Spleen (tissue), 11 donors: ENCODE data around the gene WDR7. TPM values are rescaled to one million over a fixed set of nuclear protein-coding genes. Genes with fewer than 3 reads are reported as not detected.

Experiments
- DNase-seq: peaks from one replicate; pipeline ENCODE4 v3.0.0-alpha.2; 2020
- H3K27ac ChIP-seq, 8 donors: fragments of 200-600 bp; sonication (generic) in 7 of 8; 1 replicate in 4 of 8; 2 replicates in 4 of 8; pipeline versions ENCODE4 v1.5.0 to v1.8.0; 2016 to 2021; ENCODE audit warnings: inconsistent platforms in 4 of 8, mild to moderate bottlenecking in 4 of 8, moderate library complexity in 1 of 8
- H3K27me3 ChIP-seq, 7 donors: fragments of 200-600 bp; sonication (generic) in 6 of 7; replicated peaks in 1 of 7; 1 replicate in 4 of 7; 2 replicates in 3 of 7; pipeline versions ENCODE4 v1.5.0 to v1.8.0; 2016 to 2021; ENCODE audit warnings: inconsistent platforms in 3 of 7, mild to moderate bottlenecking in 1 of 7
- H3K36me3 ChIP-seq, 6 donors: fragments of 200-600 bp; sonication (generic) in 5 of 6; 1 replicate in 4 of 6; 2 replicates in 2 of 6; pipeline versions ENCODE4 v1.5.0 to v1.8.0; 2016 to 2021; ENCODE audit warnings: inconsistent platforms in 2 of 6
- H3K4me1 ChIP-seq, 6 donors: fragments of 200-600 bp; sonication (generic) in 5 of 6; 1 replicate in 3 of 6; 2 replicates in 3 of 6; pipeline versions ENCODE4 v1.5.0 to v1.8.0; 2016 to 2021; ENCODE audit warnings: inconsistent platforms in 3 of 6
- H3K4me3 ChIP-seq, 8 donors: fragments of 200-600 bp; sonication (generic) in 7 of 8; 1 replicate in 4 of 8; 2 replicates in 4 of 8; pipeline versions ENCODE4 v1.5.0 to v1.8.0; 2016 to 2021; ENCODE audit warnings: inconsistent platforms in 4 of 8, mild to moderate bottlenecking in 4 of 8, moderate library complexity in 2 of 8
- H3K9me3 ChIP-seq, 8 donors: fragments of 200-600 bp; sonication (generic) in 7 of 8; 1 replicate in 4 of 8; 2 replicates in 4 of 8; pipeline versions ENCODE4 v1.5.0 to v1.8.0; 2016 to 2021; ENCODE audit warnings: inconsistent platforms in 4 of 8
- POLR2A ChIP-seq, 3 donors: fragments of 450-650 bp; IDR thresholded peaks; one replicate each; pipeline ENCODE4 v1.5.1; 2017; ENCODE audit warnings: antibody characterized with exemption in 3 of 3, mild to moderate bottlenecking in 1 of 3
- POLR2AphosphoS5 ChIP-seq, 3 donors: sonication (generic); formaldehyde crosslinking; IDR thresholded peaks; one replicate each; pipeline ENCODE4 v1.5.1; 2017; ENCODE audit warnings: antibody characterized with exemption in 3 of 3
- WGBS, 5 donors: extraction: QIAGEN DNeasy Blood & Tissue Kit in 3 of 5; methylation state at CpG; one replicate each; pipeline versions ENCODE4 v1.1.5 to v1.1.7; 2013 to 2018; 5-methylcytosine and 5-hydroxymethylcytosine counted together
- intact Hi-C: fragments of 100-400 bp; cut with DNase I; formaldehyde crosslinking; loops from one replicate; pipeline ENCODE4 v1.15.0; 2023; ENCODE audit warnings: low total_unique reads
- polyA plus RNA-seq, 3 donors: library from polyadenylated mRNA; stranded (reverse); fragments of 200-250 nt; gene quantifications; one replicate each; pipeline ENCODE4 v1.2.1, GENCODE V29; 2013
- total RNA-seq, 7 donors: library from RNA; depleted of rRNA in 3 of 7; stranded (reverse); fragments of >200 nt in 3 of 7; fragmentation: NEBNext Ultra II Directional in 4 of 7; extraction: Animal tissue kit (Norgen Biotek cat#: 25700) in 4 of 7; gene quantifications; one replicate each; pipeline versions ENCODE4 v1.1.0 to v1.2.1, GENCODE V29; 2016 to 2021
- TF ChIP-seq, protein P1 (sequence below), 11 experiments: fragments of 200-600 bp in 7 of 11; fragments of 450-650 bp in 4 of 11; sonication (generic) in 4 of 11; IDR thresholded peaks in 8 of 11; conservative IDR thresholded peaks in 3 of 11; 1 replicate in 7 of 11; 2 replicates in 4 of 11; pipeline versions ENCODE4 v1.4.0 to v1.8.0; 2016 to 2021; ENCODE audit warnings: antibody characterized with exemption in 11 of 11, inconsistent platforms in 4 of 11, mild to moderate bottlenecking in 1 of 11
- donor health status: healthy with polysubstance abuse.
- donor health status: DM: no; HTN: no; CAD: no; lungs with moderate emphysema.
- donor health status: DM: no; HTN: no; CAD: no.
- donor health status: Bipolar disorder and iron deficiency.
- donor health status: healthy.
- donor health status: DM: no; HTN: no; CAD: no.
- donor health status: DM: yes; HTN: yes; CAD: no.

WDR7 gene
- total and polyA plus RNA-seq, 10 donors = 2.8 to 55.9 (median 42.8) TPM

DNA sequence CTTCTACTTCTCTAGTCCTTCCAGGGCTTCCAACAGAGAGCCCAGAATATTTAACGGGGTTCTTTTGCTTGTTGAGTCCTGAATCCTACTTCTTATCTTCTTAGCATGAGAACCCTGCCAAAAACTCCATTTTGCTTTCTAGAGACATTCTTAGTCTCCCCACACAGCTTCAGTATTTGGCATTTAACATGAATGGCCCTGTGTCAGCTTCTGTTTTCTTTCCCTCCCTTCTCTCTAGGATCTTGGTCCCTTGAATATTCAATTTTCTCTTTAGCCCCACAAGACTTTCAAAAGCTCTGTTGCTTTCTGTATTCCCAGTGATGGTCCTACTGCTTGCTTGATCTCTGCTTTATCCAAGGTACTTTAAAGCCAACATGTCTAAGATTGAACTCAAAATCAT is 89.5 kb downstream of the WDR7 start:
- TF ChIP-seq POLR2A (IDR thresholded peaks at IDR 0.05) = no peak
- TF ChIP-seq, protein P1, sequence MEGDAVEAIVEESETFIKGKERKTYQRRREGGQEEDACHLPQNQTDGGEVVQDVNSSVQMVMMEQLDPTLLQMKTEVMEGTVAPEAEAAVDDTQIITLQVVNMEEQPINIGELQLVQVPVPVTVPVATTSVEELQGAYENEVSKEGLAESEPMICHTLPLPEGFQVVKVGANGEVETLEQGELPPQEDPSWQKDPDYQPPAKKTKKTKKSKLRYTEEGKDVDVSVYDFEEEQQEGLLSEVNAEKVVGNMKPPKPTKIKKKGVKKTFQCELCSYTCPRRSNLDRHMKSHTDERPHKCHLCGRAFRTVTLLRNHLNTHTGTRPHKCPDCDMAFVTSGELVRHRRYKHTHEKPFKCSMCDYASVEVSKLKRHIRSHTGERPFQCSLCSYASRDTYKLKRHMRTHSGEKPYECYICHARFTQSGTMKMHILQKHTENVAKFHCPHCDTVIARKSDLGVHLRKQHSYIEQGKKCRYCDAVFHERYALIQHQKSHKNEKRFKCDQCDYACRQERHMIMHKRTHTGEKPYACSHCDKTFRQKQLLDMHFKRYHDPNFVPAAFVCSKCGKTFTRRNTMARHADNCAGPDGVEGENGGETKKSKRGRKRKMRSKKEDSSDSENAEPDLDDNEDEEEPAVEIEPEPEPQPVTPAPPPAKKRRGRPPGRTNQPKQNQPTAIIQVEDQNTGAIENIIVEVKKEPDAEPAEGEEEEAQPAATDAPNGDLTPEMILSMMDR (IDR thresholded peaks at IDR 0.05 in 8 of 11, conservative IDR thresholded peaks at IDR 0.05 in 3 of 11) = no peak
- TF ChIP-seq POLR2AphosphoS5 (IDR thresholded peaks at IDR 0.05) = no peak
- Histone ChIP-seq H3K27me3 (no peaks in the 10 kb centered on the region), H3K4me1 (no peaks in the 10 kb centered on the region), H3K36me3 (peaks cover 0 to 26% (median 0%) of the 10 kb centered on the region in 6 donors), H3K4me3 (no peak overlapping the region), H3K27ac (no peak overlapping the region), H3K9me3 (no peaks in the 10 kb centered on the region)
- no peak for DNase-seq
- WGBS, 5 donors = 84 to 96% (median 94%) methylated on average over 1 of the region's 1 CpG
- intact Hi-C loops = no loop called here

DNA sequence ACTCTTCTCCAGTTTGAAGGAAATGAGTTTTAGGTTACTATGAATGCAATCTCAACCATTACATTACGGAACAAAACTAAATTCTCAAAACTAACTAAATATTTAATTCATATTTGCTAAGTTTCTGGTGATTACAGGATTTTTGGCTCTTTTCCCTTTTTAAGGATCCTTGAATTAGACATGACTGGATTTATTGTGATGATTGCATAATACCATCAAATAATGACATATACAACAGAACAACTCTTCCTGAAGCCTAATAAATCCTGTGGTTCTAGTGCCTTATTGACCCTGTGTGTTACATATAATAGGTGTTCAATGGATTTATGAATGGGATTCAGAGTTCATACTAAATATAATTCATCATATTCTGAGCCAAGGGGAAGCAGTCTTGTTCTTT is 90.5 kb downstream of the WDR7 start:
- Histone ChIP-seq H3K4me1 (peaks cover 0 to 6% (median 0%) of the 10 kb centered on the region in 6 donors), H3K27me3 (no peaks in the 10 kb centered on the region), H3K27ac (no peak overlapping the region), H3K9me3 (no peaks in the 10 kb centered on the region), H3K4me3 (no peak overlapping the region), H3K36me3 (peaks cover 0 to 15% (median 0%) of the 10 kb centered on the region in 6 donors)
- WGBS, 5 donors = 95 to 100% (median 97%) methylated on average over 1 of the region's 1 CpG
- intact Hi-C loops = no loop called here
- TF ChIP-seq, protein P1 (IDR thresholded peaks at IDR 0.05 in 8 of 11, conservative IDR thresholded peaks at IDR 0.05 in 3 of 11) = no peak
- TF ChIP-seq POLR2A (IDR thresholded peaks at IDR 0.05) (no peak), POLR2AphosphoS5 (IDR thresholded peaks at IDR 0.05) (no peak)
- no peak for DNase-seq

DNA sequence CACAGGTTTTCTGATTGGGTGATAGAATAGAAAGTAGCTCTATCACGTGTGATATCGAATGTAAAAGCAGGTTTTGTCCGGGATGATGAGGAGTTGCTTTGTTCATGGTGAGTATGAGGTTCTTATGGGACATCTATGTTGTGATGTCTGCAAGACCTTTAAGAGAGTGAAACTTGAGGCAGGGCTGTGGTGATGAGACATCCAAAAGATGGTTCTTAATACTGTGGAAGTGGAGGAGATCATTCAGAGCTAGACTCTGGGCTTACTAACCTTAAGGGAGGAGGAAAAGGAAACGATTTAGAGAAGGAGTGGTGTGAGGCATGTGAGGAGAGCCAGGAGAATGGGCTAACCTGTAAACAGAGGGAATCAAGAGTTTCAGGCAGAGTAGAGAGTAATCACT is 92.0 kb downstream of the WDR7 start:
- no peak for TF ChIP-seq POLR2A (IDR thresholded peaks at IDR 0.05)
- no peak for TF ChIP-seq POLR2AphosphoS5 (IDR thresholded peaks at IDR 0.05)
- TF ChIP-seq, protein P1 (IDR thresholded peaks at IDR 0.05 in 8 of 11, conservative IDR thresholded peaks at IDR 0.05 in 3 of 11) = no peak
- H3K4me1 ChIP-seq = peaks cover 0 to 18% (median 0%) of the 10 kb centered on the region in 6 donors
- H3K4me3 ChIP-seq = no peak overlapping the region
- no peaks in the 10 kb centered on the region for H3K27me3 ChIP-seq
- peaks cover 0 to 11% (median 0%) of the 10 kb centered on the region in 6 donors for H3K36me3 ChIP-seq
- 90 to 96% (median 91%) methylated on average over 4 of the region's 4 CpGs for WGBS, 5 donors
- intact Hi-C loops = no loop called here
- no peaks in the 10 kb centered on the region for H3K9me3 ChIP-seq
- no peak overlapping the region for H3K27ac ChIP-seq
- DNase-seq = no peak

DNA sequence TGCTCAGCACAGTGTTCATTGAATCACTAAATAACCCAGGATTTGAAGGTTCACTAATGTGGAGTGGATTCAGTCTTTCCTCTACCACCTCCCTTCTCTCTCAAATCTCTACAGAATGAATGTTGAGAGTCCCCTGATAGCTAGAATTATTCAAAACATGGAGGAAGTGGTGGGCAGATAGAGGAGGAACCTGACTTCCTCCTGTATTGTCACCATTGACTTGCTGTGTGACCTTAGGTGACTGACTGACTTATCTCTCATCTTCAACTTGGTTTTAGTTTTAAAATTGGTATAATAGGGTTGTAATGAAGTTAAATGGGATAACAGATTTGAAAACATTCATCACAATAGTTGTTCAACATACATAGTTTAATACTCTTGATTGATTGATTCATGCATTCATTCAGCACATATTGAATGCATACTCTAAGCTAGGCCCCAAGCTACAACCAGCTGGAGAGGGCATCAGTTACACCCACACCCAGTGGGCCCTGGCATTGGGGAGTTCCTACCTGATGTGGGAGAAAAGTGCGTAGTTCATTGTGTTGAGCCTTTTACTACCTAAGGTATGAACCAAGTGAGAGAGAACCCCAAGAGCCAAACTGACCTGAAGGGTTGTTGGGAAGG is 96.0 kb downstream of the WDR7 start:
- Histone ChIP-seq H3K36me3 (peaks cover 0 to 21% (median 1%) of the 10 kb centered on the region in 6 donors), H3K4me1 (peaks cover 0 to 18% (median 0%) of the 10 kb centered on the region in 6 donors), H3K27me3 (no peaks in the 10 kb centered on the region), H3K27ac (no peak overlapping the region), H3K9me3 (no peaks in the 10 kb centered on the region), H3K4me3 (no peak overlapping the region)
- 90 to 100% (median 92%) methylated on average over 1 of the region's 1 CpG for WGBS, 5 donors
- intact Hi-C loops = loop anchor here (5.0 kb wide), 1 partner anchor 815 kb away; no protein-coding TSS in a partner anchor
- TF ChIP-seq POLR2A (IDR thresholded peaks at IDR 0.05) (no peak), POLR2AphosphoS5 (IDR thresholded peaks at IDR 0.05) (no peak)
- TF ChIP-seq, protein P1 (IDR thresholded peaks at IDR 0.05 in 8 of 11, conservative IDR thresholded peaks at IDR 0.05 in 3 of 11) = peak in 1 of 11 experiments; percentile 10
- DNase-seq = no peak
